ENCODE data around the gene DRG2.

Gene DRG2

DNA sequence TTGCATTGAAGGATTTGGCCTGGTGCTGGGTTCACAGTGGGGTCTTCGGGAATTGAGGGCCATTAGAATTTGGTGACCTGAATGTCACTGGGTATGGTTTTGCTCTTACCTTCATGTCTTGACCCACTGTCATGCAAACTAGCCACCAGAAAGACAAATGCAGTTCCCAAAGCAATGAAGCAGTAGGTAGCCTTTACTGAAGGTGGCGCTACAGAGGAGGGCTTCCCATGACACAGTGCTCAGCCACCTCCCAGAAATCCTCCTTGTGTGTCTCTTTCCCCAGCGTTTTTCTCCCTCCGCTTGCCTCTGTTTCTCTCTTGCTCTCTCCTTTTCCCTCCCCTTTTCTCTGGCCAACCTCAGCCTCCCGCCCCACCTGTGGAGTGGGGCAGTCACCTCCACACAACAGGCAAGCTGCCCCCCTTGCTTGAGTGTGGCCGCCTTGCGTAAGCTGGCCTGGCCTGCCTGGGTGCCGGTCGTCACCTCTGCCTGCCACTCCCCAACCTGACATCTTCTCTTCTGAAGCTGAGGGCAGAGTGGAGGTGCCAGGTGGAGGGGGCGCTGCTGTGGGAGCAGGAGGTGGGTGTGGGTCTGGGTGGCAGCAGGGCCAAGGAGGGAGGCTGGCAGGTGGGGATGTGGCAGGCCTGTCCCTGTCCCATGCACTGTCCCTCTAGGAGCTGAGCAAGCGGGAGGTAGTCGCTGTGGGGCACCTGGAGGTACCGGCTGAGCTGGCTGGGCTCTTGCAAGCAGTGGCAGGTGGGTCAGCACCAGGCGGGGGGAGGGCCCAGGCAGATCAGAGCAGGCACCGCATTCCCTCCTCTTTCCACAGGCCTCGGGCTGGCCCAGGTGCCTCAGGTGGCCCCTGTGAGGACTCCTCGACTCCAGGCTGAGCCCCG is 55.5 kb downstream of the DRG2 start:
- DNase-seq (ENCODE audit: low spot score): no peak

- DNase-seq (ENCODE audit: low spot score): no peak
Measured at GRCh38 chr17:18144261-18144660, 56.5 kb downstream of the DRG2 start.

DNA sequence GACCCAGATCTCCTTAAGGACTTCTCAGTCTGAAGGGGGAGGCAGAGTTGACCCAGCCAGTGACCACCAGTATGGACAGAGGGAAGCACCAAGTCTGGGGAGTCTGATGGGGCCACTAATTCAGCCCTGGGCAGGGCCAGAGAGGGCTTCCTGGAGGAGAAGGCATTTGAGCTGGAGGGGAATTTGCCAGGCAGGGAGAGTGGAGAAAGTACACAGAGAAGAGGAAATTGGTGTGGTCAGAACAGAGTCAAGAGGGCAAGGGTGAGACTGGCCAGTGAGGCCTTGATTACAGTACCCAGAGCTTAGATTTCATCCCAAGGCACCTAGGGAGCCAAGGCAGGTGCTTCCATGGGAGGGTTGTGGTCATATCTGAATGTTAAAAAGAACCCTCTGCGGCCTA is 57.1 kb downstream of the DRG2 start:
- DNase-seq (ENCODE audit: low spot score): no peak

GRCh38 chr17:18145811-18146210 is 58.1 kb downstream of the DRG2 start:
- DNase-seq (ENCODE audit: low spot score): no peak

DNA sequence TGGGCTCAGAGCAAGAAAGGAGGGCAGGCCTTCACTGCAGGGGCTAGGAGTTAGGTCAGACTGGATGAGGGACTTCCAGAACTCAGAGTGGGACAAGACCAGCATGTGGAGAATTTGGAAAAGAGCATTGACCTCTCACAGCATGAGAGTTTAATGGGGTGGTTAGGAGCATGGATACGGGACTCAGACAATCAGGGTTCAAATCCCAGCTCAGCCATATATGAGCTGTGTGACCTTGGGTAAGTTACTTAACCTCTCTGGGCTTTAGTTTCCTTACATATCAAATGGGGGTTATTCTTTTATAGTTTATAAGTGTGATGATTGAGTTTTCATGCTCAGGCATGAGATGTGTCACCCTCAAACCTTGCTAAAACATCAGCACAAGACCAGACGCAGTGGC is 58.5 kb downstream of the DRG2 start:
- no peak for DNase-seq (ENCODE audit: low spot score)

GRCh38 chr17:18146980-18147379 is 59.2 kb downstream of the DRG2 start:
- no peak for DNase-seq (ENCODE audit: low spot score)

- no peak for DNase-seq (ENCODE audit: low spot score)
Measured at GRCh38 chr17:18148586-18148985, 60.8 kb downstream of the DRG2 start.

DNA sequence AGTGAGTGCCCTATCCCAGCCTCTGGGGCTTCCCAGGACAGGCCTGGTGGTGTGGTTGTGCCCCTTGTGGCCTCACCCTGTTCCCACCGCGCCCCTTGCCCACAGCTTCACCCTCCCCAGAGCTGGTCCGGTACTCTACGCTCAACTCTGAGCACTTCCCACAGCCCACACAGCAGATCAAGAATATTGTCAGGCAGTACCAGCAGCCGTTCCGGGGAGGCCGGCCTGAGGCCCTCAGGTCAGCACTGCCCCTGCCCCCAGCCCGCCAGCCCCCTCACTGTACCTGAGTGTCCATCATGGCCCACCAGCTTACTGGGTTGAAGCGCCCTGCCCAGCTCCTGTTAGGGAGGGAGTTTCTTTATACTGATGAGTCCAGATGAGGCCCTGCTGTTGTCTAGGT is 63.5 kb downstream of the DRG2 start:
- no peak for DNase-seq (ENCODE audit: low spot score)

DNA sequence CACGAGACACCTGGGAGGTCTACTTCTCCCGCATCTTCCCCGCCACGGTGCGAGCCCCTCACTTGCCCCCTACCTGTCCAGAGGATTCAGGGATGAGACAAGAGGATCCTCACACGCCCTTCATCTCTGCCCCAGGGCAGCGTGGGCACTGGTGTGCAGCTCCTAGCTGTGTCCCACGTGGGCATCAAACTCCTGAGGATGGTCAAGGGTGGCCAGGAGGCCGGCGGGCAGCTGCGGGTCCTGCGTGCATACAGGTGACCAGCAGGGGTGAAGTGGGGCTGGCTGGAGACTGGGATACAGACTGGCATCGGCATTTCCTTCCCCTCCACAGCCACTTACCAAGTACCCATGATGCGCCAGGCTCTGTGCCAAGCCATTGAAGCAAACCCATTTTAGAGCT is 67.4 kb downstream of the DRG2 start:
- no peak for DNase-seq (ENCODE audit: low spot score)

- DNase-seq (ENCODE audit: low spot score): no peak
Measured at GRCh38 chr17:18156171-18156975, 68.6 kb downstream of the DRG2 start.

DNA sequence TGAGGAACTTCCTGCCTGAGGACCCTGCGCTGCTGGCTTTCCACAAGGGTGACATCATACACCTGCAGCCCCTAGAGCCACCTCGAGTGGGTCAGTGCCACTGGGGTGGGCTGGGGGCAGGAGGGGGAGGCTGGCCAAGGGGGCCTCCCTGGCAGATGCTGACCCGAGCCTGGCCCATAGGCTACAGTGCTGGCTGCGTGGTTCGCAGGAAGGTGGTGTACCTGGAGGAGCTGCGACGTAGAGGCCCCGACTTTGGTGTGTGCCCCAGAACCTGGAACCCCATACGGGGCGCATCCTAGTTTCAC is 69.2 kb downstream of the DRG2 start:
- DNase-seq (ENCODE audit: low spot score): no peak

All from SW480 (cell line).